Measurements from ENCODE around the gene PTPRS. TPM values are rescaled to one million over a fixed set of nuclear protein-coding genes. Genes with fewer than 3 reads are reported as not detected.

Gene PTPRS
- total and polyA plus RNA-seq, 2 of the 8 experiments (the other 6 are each of a cell fraction or from before 2014, with no cell fraction given), result 96.8 to 223 TPM

DNA sequence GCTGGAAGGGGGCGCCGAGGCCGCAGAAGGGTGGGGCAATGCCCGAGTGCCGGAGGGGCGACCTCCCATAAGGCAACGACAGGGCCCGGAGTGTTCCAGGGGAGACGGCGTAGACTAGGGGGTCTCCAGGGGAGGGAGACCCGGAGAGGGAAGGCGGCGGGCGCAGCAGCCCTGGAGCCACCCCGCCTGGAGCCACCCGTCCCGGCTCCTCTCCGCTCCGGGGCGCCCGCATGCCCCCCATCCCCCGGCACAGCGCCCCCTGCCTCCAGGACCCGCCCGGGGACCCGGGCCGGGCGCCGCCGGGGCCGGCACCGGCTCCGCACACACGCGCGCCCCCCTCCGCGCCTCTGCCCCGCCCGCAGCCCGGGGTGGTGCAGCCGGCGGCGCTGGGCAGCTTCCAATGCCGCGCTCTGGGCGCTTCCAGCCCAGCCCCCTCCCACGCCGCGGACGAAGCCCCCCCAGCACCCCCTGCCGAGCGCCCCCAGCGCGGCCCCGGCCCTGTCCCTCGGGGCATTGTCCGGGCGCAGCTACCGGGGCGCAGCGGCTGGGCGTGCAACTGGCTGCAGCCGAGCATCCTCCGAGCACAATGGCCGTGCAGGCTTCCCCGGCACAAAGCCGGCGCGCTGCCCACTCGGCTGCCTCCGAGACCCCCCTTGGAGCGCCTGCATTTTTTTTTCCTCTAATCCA lies 519 bp downstream of the PTPRS start:
- FAIRE-seq, result no peak
- Histone ChIP-seq H3K56ac (replicated peaks; ENCODE audit: insufficient read length, low read depth, low read length) (peak overlapping the region; percentile 69), H2BK120ac (replicated peaks; ENCODE audit: low read depth, low read length) (no peak overlapping the region), H2BK20ac (ENCODE audit: low read length) (no peak overlapping the region), H3K9ac (replicated peaks in 1 of 4; ENCODE audit: extremely low read depth in 1 of 4, low read depth in 3 of 4, low read length in 3 of 4) (peak overlapping the region; percentile 56 to 90 (median 76)), H4K8ac (ENCODE audit: extremely low read depth, insufficient read depth, low read length) (peak overlapping the region; percentile 90), H3K4me1 (replicated peaks in 1 of 4; ENCODE audit: control insufficient read depth in 3 of 4, insufficient read depth in 4 of 4, low read length in 3 of 4) (peaks cover 2 to 21% (median 12%) of the 10 kb centered on the region in 4 experiments), H3K27ac (ENCODE audit: low read depth, low read length) (peak overlapping the region; percentile 73; the same call in 1 of the 2 replicates), H3K14ac (ENCODE audit: insufficient read length) (no peak overlapping the region), H3K4me2 (ENCODE audit: insufficient read depth in 1 of 2, low read depth in 2 of 2, low read length in 2 of 2) (peak overlapping the region; percentile 79 to 93), H2BK15ac (ENCODE audit: low read length) (no peak overlapping the region), H2AK5ac (ENCODE audit: low read depth, low read length) (no peak overlapping the region), H2BK12ac (ENCODE audit: low read depth, low read length) (no peak overlapping the region), H4K91ac (replicated peaks; ENCODE audit: insufficient read length, low read length) (peak overlapping the region; percentile 65), H2AFZ (ENCODE audit: low read length) (no peak overlapping the region), H3K4ac (replicated peaks; ENCODE audit: insufficient read length, low read depth, low read length) (no peak overlapping the region), H3K9me3 (ENCODE audit: insufficient read depth in 2 of 2, low read depth in 1 of 2, low read length in 1 of 2) (peaks cover 4 to 8% of the 10 kb centered on the region in 2 experiments; a peak in 2 of 4 replicates), H3K79me1 (ENCODE audit: low read depth, low read length) (peaks cover 9% of the 10 kb centered on the region), H4K5ac (ENCODE audit: insufficient read length, low read depth, low read length) (peak overlapping the region; percentile 55), H3K4me3 (ENCODE audit: extremely low read depth in 1 of 4, insufficient read depth in 2 of 4, low read depth in 3 of 4, low read length in 4 of 4) (peak overlapping the region; percentile 54 to 98 (median 76)), H3K18ac (ENCODE audit: extremely low read depth, low read length) (peak overlapping the region; percentile 93; the same call in 1 of the 2 replicates), H3K79me2 (ENCODE audit: control insufficient read depth in 1 of 2, insufficient read depth in 2 of 2, low read length in 2 of 2) (peaks cover 0 to 41% of the 10 kb centered on the region in 2 experiments; a peak in 3 of 4 replicates), H3K23ac (ENCODE audit: insufficient read length) (no peak overlapping the region), H3K36me3 (ENCODE audit: control insufficient read depth in 2 of 4, insufficient read depth in 4 of 4, low read length in 3 of 4) (0 out of 8 replicates have a peak, but pooled peaks cover 0 to under 1% (median 0%) of the 10 kb centered on the region in 4 experiments), H3K23me2 (ENCODE audit: low read depth, low read length) (peaks cover 7% of the 10 kb centered on the region; the same call in 1 of the 2 replicates), H2BK5ac (ENCODE audit: low read depth, low read length) (peak overlapping the region; percentile 12; the same call in 1 of the 2 replicates), H4K20me1 (replicated peaks in 1 of 2; ENCODE audit: control insufficient read depth in 1 of 2, insufficient read depth in 2 of 2, low read length in 2 of 2) (peaks cover 17% of the 10 kb centered on the region in 2 experiments), H3K27me3 (replicated peaks in 1 of 4; ENCODE audit: control insufficient read depth in 3 of 4, extremely low read depth in 1 of 4, insufficient read depth in 3 of 4, low read length in 3 of 4) (peaks cover 10 to 17% (median 14%) of the 10 kb centered on the region in 4 experiments)
- no peak for DNase-seq (ENCODE audit: low read depth in 1 of 2, low spot score in 2 of 2)
- ChIA-PET CTCF (ENCODE audit: partially characterized antibody) (interaction anchor here (0.9 to 1.9 kb wide), 4 partner anchors 14 to 349 kb away, joined by 3 to 7 read pairs (median 3); no protein-coding TSS in a partner anchor), POLR2A (ENCODE audit: partially characterized antibody) (interaction anchor here (0.6 to 4.0 kb wide), 9 partner anchors 11 to 934 kb away, joined by 3 to 36 read pairs (median 4); no protein-coding TSS in a partner anchor)
- 4% methylated on average over 14 of the region's 73 CpGs; no CpG with 5 or more reads in 1 of the 2 experiments for WGBS, 2 experiments (ENCODE audit: extremely low coverage in 1 of 2, insufficient coverage in 1 of 2, insufficient read length in 1 of 2, insufficient replicate concordance in 2 of 2, low coverage in 1 of 2, low lambda C conversion rate in 2 of 2, missing lambda C conversion rate in 1 of 2)
- TF ChIP-seq TAF7 (optimal IDR thresholded peaks at IDR 0.05; ENCODE audit: borderline replicate concordance, low read depth, low read length) (no peak), SP1 (IDR thresholded peaks at IDR 0.05; ENCODE audit: low read depth, low read length) (no peak), EP300 (IDR thresholded peaks at IDR 0.05; ENCODE audit: borderline replicate concordance in 1 of 2, low read depth in 2 of 2, low read length in 2 of 2) (no peak), HDAC6 (IDR thresholded peaks at IDR 0.05; ENCODE audit: low read depth, low read length) (no peak), E2F6 (IDR thresholded peaks at IDR 0.05) (no peak), NANOG (IDR thresholded peaks at IDR 0.05; ENCODE audit: insufficient read depth, low read depth, low read length, poor library complexity, severe bottlenecking) (no peak), EZH2 (IDR thresholded peaks at IDR 0.05; ENCODE audit: low read depth, low read length, severe bottlenecking) (no peak), CBX8 (IDR thresholded peaks at IDR 0.05; ENCODE audit: borderline replicate concordance, low read depth, low read length) (no peak), RXRA (IDR thresholded peaks at IDR 0.05; ENCODE audit: insufficient read depth, low read depth, low read length) (no peak), SUZ12 (IDR thresholded peaks at IDR 0.05; ENCODE audit: low read length) (no peak)

All from H1 (cell line).